HG03108 (cell line): ENCODE results near the gene NEDD8.
A peak's percentile ranks its signal among the peaks of the same experiment; 100 is the strongest.

Experiments
- ATAC-seq: cut with Tn5 transposase; IDR thresholded peaks from one replicate; pipeline ENCODE4 v1.9.1; 2021; ENCODE audit warnings: moderate library complexity; ENCODE audit not compliant: unreplicated experiment

NEDD8 gene

DNA sequence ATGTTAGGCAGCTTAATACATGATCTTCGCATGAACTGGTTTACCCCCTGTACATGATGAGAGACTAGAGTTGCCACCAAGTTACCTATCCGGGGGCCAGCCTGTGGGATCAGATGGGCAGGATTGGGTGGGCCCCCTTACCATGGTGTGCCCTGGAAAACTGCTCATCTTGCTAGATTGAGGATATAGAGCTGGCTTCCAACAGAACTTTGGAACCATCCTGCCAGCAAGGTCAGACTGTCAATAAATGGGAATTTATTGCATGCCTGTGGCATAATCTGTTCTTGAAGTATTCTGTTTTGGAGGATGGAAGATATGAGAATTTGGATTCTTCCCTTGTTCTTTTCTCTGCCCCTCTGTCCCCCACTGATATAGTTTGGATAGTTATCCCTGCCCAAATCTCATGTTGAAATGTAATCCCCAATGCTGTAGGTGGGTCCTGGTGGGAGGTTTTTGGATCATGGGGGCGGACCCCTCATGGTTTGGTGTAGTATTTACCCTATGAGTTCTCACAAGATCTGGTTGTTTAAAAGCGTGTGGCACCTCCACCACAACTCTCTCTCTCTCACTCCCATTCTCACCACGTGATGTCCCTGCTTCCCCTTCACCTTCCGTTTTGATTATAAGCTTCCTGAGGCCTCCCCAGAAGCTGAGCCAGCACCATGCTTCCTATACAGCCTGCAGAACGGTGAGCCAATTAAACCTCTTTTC, 33.2 kb downstream of the NEDD8 start:
- ATAC-seq, result no peak

DNA sequence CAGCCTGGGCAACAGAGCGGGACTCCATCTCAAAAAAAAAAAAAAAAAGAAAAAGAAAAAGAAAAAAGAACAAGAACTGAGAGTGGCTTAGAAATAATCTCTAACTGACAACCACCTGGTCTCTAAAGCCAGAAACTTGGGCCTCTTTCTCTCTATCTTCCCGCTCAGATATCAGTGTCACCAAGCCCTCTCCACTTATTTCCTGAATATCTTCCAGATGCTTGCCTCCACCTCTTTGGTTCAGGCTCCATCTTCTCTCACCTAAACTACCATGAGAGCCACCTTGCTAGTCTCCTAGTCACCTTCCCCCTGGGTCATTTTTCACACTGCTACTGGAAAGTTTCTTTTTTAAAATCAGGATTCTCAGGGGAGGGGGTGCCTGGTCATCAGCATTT, 35.1 kb downstream of the NEDD8 start:
- ATAC-seq, result no peak

DNA sequence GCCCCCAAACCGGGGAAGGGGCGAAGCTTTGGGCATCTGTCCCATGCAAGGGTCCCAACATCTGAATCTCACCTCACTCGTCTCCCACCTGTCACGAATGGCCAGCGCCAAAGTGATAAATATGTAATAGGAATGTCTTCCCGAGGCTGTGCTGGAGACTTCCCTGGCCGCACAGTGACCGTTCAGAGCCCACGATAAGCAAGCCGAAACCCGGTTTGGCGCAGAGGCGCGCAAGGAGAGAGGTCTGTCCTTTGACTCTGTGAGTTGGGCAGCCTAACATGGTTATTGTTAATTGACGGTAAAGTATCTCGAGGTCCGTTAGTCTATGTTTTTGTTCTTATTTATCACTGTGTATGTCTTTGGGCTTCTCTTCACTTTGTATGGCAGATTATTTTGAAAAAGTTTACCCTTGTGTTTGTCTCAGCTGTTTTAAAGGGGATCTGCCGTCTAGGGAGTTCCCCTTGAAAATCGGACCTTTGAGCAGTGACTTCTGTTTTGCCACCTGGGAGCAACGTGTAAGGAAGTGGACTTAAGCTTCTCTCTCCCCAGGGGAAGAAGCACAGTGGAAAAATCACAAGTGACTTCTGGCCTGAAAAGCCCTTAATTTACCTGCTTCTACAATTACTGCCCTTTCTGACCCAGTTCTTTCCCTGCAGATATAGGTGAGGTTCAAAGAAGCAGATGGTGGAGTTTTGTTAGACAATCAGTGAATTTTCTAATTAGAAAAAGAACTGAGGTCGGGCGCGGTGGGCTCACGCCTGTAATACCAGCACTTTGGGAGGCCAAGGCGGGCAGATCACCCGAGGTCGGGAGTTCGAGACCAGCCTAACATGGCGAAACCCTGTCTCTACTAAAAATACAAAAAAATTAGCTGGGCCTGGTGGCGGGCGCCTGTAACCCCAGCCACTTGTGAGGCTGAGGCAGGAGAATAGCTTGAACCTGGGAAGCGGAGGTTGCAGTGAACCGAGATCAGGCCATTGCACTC, 35.8 kb downstream of the NEDD8 start:
- ATAC-seq, result peak; percentile 27

DNA sequence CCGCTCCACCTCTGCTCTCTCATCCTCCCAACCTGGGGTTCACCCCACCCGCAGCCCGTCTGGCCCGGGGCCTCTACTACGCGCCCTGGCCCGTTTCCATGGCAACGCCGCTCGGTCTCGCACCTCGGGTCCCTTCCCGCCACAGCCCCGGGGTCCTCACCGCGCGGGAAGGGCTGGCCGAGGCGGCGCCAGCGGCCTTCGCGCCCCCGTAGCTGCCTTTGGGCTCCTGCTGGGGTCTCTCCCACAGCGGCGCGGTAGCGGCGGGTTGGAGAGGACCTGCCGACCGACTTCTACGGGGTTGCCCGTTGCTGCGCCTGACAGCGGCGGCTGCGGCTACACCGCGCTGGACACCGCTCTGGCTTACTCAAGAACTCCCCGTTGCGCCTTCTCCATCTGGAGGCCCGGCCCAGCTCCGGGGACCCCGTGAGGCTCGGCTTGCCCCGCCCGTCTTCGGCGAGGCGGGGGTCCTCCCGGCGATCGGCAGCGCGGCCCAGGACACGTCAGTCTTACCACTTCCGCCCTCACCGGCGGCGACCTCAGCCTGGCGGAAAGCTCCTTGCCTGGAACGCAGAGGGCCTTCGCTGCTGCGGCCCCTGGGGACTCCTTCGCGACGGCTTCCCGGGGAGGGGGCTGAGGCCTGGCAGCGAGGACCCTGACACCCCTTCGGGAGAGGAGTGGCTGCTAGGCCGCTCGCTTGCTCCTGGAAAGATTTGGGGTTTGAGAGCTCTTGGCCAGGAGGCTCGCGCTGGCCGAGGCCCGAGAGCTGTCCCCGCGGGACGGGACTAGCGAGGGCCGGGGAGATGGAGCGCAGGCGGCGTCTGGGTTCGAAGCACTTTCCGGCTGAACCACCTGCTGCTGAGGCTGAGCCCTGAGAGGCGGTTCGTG, 36.7 kb downstream of the NEDD8 start, which contains the start of gene TM9SF1:
TM9SF1 (minus strand) TSS at position 256 of the 885 bp plus-strand sequence. CDS start 422 bp downstream, outside the sequence.
- ATAC-seq, result peak; percentile 80

DNA sequence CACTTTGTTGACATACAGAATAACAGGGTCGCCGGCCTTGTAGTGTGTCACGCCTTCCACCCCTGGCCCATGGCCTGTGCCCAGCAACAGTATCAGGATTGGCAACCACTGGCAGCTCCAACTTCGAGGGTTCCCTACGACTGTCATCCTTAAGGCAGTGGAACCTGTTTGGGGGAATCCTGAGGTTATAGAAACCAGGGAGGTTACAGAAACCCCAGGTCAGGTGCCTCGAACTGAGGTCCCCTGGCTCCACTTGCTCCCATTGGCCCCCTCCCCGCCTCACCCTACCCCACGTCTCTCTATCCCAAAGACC, 37.3 kb downstream of the NEDD8 start:
- no peak for ATAC-seq

DNA sequence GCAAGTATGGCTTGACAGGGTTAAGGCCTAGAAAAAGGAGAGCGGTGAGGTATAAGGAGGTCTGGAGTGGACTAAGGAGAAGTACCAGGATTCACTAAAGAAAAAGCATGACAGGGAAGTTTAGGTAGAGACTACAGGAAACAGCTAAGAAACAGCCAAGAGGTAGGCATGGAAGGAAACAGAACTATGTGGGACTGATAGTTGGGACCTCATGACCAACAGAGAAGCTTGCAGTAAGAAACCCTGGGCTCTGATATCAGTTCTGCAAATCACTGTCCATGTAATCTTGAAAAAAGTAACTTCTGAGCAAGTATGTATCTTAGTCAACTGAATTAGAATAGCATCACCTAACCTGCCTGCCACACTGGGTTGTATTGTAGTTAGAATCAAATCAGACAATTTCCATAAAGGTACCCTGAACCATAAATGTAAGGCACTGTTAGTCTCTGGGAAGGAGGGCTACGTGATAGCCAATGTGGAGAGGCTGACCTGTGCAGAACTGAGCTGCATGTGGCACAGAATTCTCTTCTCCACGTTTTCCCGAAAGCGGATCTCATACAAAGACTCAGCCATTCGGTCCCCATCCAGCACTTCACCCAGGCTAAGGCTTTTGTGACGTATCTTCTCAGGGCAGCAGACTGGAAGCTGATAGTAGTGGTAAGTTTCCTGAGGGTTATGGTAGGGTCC, 37.8 kb downstream of the NEDD8 start:
- ATAC-seq, result no peak

DNA sequence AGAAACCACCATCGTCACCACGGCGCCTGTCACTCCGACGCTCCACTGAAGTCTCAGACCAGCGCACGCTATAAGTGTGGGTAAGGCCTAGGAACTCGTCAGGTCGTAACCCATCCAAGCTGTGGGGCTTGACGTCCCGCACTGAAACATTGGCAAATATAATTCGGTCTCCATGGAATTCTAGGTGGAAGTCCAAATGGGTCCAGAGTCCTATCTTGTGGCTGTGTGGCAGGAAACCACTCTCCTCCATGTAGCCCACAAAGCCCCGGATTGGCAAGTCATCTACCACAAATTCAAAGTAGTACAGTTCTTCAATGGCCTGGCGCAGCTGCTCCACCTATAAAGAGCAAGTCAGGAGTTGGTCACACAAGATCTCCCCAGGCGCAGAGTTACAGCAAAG, 39.2 kb downstream of the NEDD8 start:
- ATAC-seq, result no peak

DNA sequence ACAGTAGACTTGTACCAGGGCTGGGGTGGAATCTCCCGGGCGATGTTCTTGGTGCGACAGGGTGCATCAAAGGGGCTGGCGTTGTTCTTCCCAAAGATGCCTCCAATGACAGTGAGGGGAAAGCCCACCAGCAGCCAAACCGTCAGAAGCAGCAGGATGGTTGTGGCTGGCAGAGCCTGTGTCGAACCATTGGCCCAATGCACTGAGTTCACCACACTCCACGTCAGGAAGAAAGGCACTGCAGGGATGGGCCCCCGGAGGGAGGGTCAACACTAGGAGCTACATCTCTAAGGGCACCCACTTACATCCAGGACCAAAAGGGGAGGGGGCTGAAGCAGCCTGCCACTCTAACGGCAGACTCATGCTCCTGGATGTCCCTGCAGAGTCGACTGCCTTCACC, 41.8 kb downstream of the NEDD8 start:
- ATAC-seq, result no peak

DNA sequence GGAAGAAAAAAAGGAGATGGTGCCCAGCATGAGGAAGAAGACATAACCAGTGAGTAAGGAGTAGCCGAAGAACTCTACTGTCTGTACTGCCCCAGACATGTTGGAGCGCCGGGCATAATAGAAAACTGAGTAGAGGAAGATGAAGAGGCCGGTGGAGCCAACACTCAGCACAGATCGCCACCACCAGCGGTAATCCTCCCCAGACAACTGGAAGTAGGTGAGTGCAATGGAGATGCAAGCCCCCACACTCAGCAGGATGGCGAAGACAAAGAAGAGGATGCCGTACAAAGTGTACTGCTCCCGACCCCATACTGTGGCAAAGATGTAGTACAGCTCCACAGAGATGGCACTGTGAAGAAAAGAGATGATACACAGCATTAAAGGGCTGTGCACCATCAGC, 42.7 kb downstream of the NEDD8 start:
- ATAC-seq, result no peak

DNA sequence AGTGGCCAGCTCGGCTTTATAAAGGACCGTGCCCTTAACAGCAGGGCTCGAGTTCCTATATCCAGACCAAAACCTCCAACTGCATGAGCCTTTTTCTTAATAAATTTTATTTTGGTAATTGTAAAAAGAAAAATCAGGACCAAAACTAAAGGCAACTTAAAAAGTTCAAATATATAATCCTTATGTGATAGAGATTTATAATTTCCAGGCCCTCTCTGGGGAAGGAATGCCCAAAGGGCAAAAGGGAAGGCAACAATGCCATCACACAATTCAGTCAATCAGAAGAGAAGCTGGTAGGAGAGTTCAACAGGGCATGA, 43.1 kb downstream of the NEDD8 start:
- no peak for ATAC-seq

DNA sequence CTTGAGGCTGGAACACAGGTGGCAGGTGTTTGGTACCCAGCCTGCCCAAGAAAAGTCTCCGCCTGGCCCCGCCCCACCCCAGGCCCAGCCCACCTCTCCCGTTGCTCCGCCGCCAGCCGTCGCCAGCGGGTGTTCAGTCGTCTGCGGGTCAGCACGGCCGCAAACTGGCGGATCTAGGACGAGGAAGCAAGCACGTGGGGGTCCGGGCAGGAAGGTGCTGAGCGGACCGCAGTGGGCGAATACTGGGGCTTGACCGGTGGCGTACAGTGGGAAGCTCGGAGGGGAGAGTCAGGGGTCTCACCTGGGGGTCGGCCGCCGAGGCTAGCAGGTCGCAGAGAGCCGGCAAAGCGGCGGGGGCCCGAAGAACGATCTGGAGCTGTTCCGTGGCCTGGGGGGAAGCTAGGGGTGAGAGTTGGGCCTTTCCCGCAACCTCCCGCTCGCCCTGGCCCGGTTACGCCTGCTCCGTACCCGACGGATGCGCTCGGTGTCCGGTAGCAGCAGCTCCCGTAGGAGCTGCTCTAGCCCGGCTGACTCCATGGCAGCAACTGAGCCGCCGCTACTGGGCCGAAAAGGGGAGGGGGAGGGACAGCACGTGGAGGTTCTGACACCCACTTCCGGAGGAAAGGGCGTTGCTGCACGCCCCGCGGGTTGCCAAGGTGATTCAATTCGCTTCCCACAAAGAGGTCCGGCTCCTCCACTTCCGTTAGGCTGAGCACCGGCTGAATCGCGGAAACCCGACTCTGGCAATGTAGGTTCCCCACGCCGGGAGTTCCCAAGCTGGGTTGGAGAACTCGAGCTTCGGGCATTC, 43.7 kb downstream of the NEDD8 start, which contains the start of gene IPO4:
IPO4 (minus strand) TSS at position 566 of the 808 bp plus-strand sequence; CDS start at position 537, 29 bp downstream.
- ATAC-seq, result peak; percentile 84

DNA sequence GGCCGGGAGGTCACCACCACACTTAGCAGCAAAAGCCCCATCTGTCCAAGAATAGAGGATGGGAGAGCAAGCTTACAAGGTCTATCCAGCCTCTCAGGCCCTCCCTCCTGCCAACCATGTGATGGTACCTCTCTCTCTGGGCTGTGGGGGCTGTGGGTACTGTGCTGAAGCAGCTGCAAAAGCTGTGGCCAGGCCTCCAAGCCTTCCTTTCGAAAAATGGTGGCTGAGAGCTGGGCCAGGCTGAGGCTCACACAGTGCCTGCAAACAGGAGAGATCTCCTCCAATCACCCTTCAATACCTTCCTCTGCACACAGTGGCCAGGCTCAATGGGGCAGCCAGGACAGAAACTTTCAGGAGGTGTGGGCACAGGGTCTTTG, 44.6 kb downstream of the NEDD8 start:
- no peak for ATAC-seq

DNA sequence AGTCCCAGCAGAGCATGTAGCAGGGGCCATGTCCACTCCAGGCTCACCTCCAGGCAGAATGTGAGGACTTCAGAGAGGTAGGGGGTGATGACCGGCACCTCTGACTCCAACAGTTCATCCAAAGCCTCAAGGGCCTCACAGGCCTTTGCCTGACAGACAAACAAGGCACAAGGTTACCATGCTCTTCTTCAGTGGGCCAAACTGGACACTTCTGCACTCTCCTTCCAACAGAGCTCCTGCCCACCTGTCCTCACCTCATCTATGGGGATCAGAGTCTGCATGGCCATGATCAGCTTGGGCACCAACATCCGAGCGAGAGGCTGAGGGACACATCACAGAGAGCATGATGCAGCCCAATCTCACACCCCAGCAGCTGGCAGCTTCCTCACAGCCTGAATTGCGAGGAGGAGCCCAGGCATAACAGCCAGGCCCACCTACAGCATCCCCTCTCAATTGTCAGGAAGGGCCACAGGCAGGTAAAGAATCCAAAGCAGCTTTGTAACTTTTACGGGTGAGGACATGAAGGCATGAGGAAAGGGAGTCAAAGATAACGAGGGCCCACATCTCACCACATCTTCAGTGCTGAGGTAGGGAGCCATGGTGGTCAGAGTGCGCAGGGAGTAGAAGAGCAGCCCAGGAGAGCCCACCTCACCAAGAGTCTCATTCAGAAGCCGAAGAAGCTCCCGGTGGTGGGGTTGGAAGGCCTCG, 45.2 kb downstream of the NEDD8 start:
- ATAC-seq, result no peak

DNA sequence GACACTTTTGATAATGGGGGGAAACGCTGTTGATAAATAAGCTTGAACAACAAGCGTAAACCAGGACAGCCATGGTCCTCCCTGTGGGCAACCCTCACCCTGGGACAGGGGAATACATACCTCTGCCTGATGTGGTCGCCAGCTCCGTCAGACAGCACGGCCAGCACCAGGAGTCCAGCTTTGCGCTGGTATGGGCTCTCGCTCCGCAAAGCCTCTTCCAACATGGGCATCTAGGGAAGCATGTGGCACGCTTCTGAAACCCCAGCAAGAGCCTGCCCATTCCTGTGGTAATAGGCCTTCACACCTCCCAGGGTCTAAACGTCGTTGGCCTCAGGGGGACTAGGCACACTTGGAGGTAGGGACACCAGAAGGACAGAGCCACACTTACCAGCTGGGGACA, 46.4 kb downstream of the NEDD8 start:
- no peak for ATAC-seq

DNA sequence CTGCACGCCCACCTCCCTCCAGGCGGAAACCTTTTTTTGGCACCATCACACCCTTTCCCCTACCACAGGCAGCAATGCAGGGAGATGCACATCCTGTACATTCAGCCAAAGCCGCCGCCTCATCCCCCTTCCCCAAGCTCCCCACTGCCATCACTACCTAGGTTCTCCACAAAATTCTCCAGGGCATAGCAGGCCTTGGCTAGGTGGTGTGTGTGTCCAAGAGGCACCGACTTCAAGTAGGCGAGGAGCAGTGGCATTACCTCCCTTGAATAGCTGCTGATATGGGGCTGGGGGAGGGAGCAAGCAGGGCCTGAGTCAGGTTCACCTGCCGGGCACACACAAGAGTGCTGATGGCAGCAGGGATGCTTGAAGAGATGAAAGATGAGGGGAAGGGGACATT, 47.1 kb downstream of the NEDD8 start:
- no peak for ATAC-seq

DNA sequence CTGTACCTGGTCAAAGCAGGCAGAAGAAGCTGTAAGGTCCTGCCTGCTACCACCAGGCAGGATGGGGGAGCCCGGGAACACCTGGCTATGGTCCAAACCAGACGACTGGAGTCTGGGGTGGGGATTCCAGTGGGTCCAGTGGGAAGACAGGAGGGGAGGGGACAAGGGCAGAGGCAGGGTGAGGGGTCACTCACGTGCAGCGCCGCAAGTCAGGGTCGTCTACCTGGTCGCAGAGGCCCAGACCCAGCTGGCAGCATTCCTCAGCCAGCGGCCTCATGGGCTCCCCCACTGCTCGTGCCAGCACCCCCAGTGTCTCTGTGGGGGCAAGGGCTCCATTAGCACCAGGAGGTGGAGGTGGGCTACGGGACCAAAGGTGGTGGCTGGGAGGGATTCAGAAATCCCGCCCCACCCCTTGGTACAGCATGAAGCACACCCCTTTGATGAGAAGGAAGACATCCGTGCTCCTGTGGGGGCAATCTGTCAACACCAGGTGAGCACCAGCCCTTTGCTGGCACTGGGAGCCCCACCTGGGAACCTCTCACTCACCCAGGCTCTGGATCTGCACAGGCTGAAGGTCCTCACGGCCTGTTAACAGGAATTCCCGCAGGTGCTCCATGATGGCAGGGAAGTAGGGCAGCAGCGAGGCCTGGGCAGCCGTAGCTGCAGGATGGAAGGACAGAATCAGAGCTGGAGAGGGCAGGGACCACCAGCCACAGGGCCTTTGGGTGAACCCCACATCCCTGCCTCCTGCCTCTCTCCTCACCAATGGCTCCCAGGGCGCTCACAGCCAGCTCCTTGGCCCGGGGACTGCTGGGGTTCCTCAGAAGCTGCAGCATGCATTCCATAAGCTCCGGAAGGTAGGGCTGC, 47.8 kb downstream of the NEDD8 start:
- no peak for ATAC-seq

DNA sequence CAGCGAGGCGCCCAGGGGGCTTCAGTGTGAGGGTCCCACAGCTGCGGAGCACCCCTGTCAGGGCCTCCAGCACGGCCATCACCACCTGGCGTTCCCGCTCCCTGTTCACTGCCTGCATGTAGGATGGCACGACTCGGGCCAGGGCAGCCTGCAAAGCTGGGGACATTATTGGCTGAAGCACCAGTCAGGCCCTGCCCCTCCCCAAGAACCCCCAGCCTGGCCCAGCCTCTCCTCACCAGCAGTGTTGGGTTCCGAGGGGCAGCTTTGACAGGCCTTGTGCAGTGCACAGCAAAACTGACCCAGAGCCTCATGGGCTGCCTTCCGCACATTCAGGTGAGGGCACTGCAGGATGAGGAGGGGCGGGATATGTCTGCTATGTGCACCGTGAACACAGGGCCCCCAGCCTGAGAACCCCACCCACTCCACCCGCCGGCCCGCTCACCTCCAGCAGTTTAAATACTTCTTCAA, 49.1 kb downstream of the NEDD8 start:
- no peak for ATAC-seq
